Adipose tissue (tissue), 3 donors: Measurements from ENCODE around the gene ADH4. TPM values are rescaled to one million over a fixed set of nuclear protein-coding genes. Genes with fewer than 3 reads are reported as not detected.
"Not testable (repeated sequence)": the region's sequence is repeated elsewhere in the genome, so short reads cannot be mapped to it uniquely, and the experiment has no call there.

Experiments
- H3K27ac ChIP-seq: one replicate; pipeline ENCODE4 v1.5.1; 2013; ENCODE audit warnings: low read depth, low read length
- WGBS, 3 donors: extraction: QIAGEN DNeasy Blood & Tissue Kit; methylation state at CpG; one replicate each; pipeline ENCODE4 v1.1.7; 2013; 5-methylcytosine and 5-hydroxymethylcytosine counted together
- polyA plus RNA-seq, 3 donors: library from polyadenylated mRNA; stranded (reverse); fragments of 200-250 nt; gene quantifications; one replicate each; pipeline ENCODE4 v1.2.3, GENCODE V29; 2013
- donor health status: healthy with polysubstance abuse.
- donor health status: Bipolar disorder and iron deficiency.
- donor health status: healthy.

Gene ADH4
- polyA plus RNA-seq, 3 donors, result 0.44 to 5.4 (median 1.1) TPM

DNA sequence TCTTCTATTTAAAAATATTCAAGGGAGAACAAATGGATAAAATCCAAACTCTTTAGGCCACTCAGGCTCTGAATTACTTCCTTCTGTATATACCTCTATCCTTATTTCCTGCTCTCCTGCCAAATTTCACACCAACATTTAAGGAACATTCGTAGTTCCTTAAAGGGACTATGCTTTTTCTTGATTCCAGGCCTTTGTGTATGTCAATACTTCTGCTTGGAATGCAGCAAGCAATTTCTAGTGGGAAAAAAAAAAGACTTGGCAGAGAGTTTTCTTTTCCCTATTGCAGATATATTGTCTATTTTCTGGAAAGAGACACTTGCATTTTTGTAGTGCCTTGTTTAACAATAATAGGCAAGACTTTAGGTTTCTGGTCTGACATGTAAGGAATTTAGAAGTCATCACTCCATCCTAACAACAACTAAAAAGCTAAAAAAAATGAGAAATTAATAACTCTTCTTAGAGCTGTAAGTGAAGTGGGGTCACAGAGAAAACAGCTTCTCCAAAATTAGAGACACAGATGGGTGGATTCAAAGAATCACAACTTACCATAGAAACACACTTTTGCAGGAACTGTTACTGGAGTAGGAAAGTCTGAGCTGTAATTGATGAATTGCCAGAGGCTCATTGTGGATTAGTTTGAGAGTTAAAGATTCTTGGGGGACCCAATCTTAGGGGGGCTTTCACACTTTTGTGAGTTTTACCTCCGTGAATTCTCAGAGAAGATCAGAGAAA lies 53.4 kb downstream of the ADH4 start:
- WGBS, 3 donors, result 55 to 84% (median 67%) methylated on average over 2 of the region's 2 CpGs
- no peak overlapping the region for H3K27ac ChIP-seq

DNA sequence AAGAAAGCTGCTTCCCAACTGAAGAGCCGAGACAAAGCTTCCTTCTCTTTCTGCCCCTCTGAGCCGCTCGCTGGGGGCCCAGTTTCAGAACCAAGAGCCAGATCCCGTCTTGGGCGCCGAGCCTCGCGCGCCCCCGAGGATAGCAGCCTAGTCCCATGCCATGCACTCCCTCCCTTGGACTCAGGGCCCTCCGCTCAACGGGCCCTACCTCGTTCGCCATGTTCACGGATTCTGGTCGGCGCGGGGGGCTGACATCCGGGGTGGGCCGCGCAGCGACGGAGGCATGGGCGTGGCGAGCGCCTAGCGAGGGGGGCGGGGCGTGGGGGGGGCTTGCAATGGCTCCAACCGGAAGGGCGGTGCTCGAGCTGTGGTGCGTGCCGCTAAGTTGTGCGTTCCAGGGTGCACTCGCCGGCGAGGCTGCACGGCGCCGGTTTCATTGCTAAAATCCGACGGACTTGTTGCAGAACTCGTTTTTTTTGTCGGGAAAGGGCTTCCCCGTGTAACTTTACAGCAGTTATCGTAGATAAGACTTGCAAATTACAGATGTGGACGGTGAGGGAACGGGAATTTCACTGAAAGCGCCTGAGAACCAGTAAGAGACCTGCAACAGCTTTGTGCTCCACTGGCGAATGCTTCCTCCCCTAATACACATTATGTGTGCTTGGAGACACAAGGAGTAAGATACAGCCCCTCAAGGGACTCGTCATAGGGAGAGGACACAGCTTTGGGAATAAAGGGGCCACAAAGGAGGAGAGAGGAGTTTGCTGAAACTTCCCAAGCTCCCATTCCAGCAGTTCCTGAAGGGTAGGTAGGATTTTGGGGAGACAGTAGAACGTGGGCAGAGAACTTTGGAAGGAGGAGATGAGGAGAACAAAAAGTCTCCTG lies 55.4 kb downstream of the ADH4 start, which contains the start of gene ADH5:
Gene ADH5 (minus strand): TSS at position 308 of the 885 bp plus-strand sequence. CDS start 88 bp downstream, at position 220.
- 0 to 1% (median 0%) methylated on average over 46 to 53 of the region's 53 CpGs for WGBS, 3 donors
- no peak within 1 kb of the TSS for H3K27ac ChIP-seq

GRCh38 chr4:99088023-99088449 lies 56.1 kb downstream of the ADH4 start:
- WGBS, 3 donors, result 3 to 5% (median 4%) methylated on average over 15 of the region's 15 CpGs
- no peak overlapping the region for H3K27ac ChIP-seq

GRCh38 chr4:99084595-99084994 lies 59.5 kb downstream of the ADH4 start:
- WGBS, 3 donors, result 90 to 94% (median 90%) methylated on average over 2 of the region's 2 CpGs
- H3K27ac ChIP-seq, result no peak overlapping the region

- 79 to 97% (median 92%) methylated on average over 5 of the region's 5 CpGs for WGBS, 3 donors
- no peak overlapping the region for H3K27ac ChIP-seq
These were observed 61.9 kb downstream of the ADH4 start for GRCh38 chr4:99082192-99082591.

GRCh38 chr4:99080869-99081268 lies 63.2 kb downstream of the ADH4 start:
- not testable (repeated sequence) for H3K27ac ChIP-seq
- 63 to 84% (median 70%) methylated on average over 6 of the region's 6 CpGs for WGBS, 3 donors

DNA sequence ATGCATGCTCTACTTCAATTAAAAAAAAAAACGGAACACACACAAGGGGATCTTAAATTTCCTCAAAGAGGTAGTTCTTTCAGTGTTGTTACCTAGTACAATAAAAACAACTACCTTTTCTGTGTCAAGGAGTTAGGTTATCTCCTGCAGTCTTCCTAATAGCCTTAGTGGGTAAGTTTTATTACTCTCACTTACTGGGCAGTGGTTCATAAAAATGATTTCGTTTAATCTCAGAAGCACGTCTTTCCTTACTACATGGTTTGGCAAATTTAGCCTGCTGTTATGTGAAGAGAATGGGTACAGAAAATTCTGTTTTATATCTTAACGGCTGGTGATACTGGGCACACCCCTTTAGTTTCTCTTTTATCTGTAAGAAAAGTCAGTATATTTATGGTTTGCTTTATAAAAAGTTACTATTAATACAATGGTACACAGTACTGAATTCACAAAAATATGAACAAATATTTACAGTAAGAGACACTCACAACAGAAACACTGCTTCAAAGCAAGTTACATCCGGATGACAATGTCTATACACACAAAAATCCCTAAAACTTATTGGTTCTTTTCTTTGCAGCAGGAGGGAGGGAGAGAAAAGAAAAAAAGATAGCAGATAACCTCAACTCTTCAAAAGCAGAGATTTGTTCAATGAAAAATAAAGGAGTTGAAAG lies 64.3 kb downstream of the ADH4 start:
- H3K27ac ChIP-seq, result no peak overlapping the region
- 63 to 85% (median 78%) methylated on average over 5 of the region's 5 CpGs for WGBS, 3 donors

DNA sequence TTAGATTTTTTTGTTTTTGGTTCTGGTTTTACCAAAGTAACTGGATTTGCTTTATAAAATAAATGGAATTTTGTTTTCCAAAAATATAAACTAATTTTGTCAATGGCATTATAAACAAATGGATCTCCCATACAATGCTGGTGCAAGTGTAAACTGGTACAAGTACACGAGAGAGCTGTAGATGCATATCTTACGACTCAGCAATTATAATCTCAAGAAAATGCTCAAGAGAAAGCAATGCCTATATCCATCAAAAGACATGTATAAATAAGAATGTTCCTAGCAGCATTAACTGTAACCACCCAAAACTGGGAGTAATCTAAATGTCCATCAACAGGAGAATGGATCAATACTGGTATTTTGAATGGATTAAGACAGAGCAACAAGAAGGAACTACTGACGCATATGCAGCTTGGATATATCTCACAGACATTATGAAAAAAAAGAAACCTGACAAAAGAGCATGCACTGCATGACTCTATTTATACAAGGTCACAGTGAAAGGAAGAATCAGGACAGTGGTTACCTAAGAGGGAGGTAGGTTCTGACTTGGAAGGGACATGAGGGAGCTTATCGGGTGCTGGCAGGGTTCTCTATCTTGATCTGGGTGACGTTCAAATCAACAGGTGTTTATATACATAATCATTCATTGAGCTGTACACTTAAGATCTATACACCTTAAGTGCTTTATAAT lies 65.0 kb downstream of the ADH4 start:
- H3K27ac ChIP-seq, result no peak overlapping the region
- 59 to 87% (median 82%) methylated on average over 5 of the region's 5 CpGs for WGBS, 3 donors

DNA sequence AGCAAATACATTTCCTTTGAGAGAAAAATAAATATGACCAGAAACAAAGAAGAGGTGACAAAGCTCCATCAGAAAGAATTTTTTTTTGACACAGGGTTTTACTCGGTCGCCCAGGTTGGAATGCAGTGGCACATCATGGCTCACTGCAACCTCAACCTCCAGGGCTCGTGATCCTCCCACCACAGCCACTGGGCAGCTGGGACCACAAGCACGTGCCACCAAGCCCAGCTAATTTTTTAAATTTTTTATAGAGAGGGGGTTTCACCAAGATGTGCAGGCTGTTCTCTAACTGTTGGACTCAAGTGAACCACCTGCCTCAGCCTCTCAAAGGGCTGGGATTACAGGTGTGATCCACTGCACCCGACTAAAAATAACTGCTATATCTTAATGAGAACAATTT lies 65.8 kb downstream of the ADH4 start:
- no peak overlapping the region for H3K27ac ChIP-seq
- 82 to 91% (median 90%) methylated on average over 5 of the region's 5 CpGs for WGBS, 3 donors

GRCh38 chr4:99077177-99077576 lies 66.9 kb downstream of the ADH4 start:
- H3K27ac ChIP-seq, result no peak overlapping the region
- 88 to 94% (median 90%) methylated on average over 4 of the region's 4 CpGs for WGBS, 3 donors

- 93 to 96% (median 94%) methylated on average over 5 of the region's 5 CpGs for WGBS, 3 donors
- no peak overlapping the region for H3K27ac ChIP-seq
These were observed 67.7 kb downstream of the ADH4 start for GRCh38 chr4:99076292-99076976.

- WGBS, 3 donors, result 76 to 97% (median 90%) methylated on average over 7 of the region's 7 CpGs
- no peak overlapping the region for H3K27ac ChIP-seq
These were observed 69.3 kb downstream of the ADH4 start for GRCh38 chr4:99074816-99075215.

Other genes starting within 250 kb of the ADH4 start
- gene EIF4E, start 215.2 kb downstream of the ADH4 start, polyA plus RNA-seq, result 10 to 100 TPM; 17.6 to 64.0 (median 50.5) TPM
- 10 to 100 TPM; 14.6 to 16.2 (median 15.4) TPM for gene METAP1, start 148.6 kb downstream of the ADH4 start, polyA plus RNA-seq
- gene ADH5, start 55.5 kb downstream of the ADH4 start, polyA plus RNA-seq, result 100 to 1,000 TPM in 2 of 3 donors, 10 to 100 TPM in 1; 46.7 to 198 (median 170) TPM
- gene ADH6, start 74.9 kb upstream of the ADH4 start, polyA plus RNA-seq, result under 1 TPM in 2 of 3 donors, not detected in 1; 0.15 to 0.17 TPM
- gene ADH1A, start 146.7 kb upstream of the ADH4 start, polyA plus RNA-seq, result under 1 TPM in 2 of 3 donors, not detected in 1; 0.07 to 0.15 TPM
- gene ADH1B, start 177.1 kb upstream of the ADH4 start, polyA plus RNA-seq, result 1,000 to 10,000 TPM in 2 of 3 donors, 100 to 1,000 TPM in 1; 214 to 3,622 (median 1,151) TPM
- gene ADH1C, start 208.4 kb upstream of the ADH4 start, polyA plus RNA-seq, result 100 to 1,000 TPM in 1 of 3 donors, 10 to 100 TPM in 1, 1 to 10 TPM in 1; 8.1 to 118 (median 29.8) TPM